Tibial nerve (tissue), 4 donors: ENCODE measurements around the gene TRAK1. TPM values are rescaled to one million over a fixed set of nuclear protein-coding genes. Genes with fewer than 3 reads are reported as not detected.

Experiments
- DNase-seq, 2 donors: peaks; one replicate each; pipeline ENCODE4 v3.0.0-alpha.2; 2019; ENCODE audit warnings: low spot score in 2 of 2
- H3K27ac ChIP-seq, 4 donors: fragments of 200-600 bp; sonication (generic) in 3 of 4; one replicate each; pipeline ENCODE4 v1.5.1; 2017 to 2019; ENCODE audit warnings: mild to moderate bottlenecking in 1 of 4
- H3K27me3 ChIP-seq, 2 donors: fragments of 200-600 bp; sonication (generic) in 1 of 2; one replicate each; pipeline versions ENCODE4 v1.5.1 to v1.6.0; 2017 to 2019
- H3K36me3 ChIP-seq, 3 donors: fragments of 200-600 bp; sonication (generic); one replicate each; pipeline ENCODE4 v1.5.1; 2018 to 2019
- H3K4me1 ChIP-seq, 4 donors: fragments of 200-600 bp; sonication (generic) in 3 of 4; one replicate each; pipeline ENCODE4 v1.5.1; 2017 to 2019
- H3K4me3 ChIP-seq, 4 donors: fragments of 200-600 bp; sonication (generic) in 3 of 4; one replicate each; pipeline ENCODE4 v1.5.1; 2017 to 2019; ENCODE audit warnings: mild to moderate bottlenecking in 1 of 4, moderate library complexity in 1 of 4
- H3K9me3 ChIP-seq, 4 donors: fragments of 200-600 bp; sonication (generic) in 3 of 4; one replicate each; pipeline ENCODE4 v1.5.1; 2017 to 2019
- CTCF ChIP-seq, 5 experiments: fragments of 200-600 bp in 3 of 5; fragments of 450-650 bp in 2 of 5; sonication (generic) in 3 of 5; IDR thresholded peaks; one replicate each; pipeline ENCODE4 v1.5.1; 2016 to 2019; ENCODE audit warnings: antibody characterized with exemption in 5 of 5, mild to moderate bottlenecking in 3 of 5, moderate library complexity in 2 of 5
- EP300 ChIP-seq, 2 donors: sonication (generic); formaldehyde crosslinking; IDR thresholded peaks; one replicate each; pipeline ENCODE4 v1.6.1; 2017; ENCODE audit warnings: antibody characterized with exemption in 2 of 2, mild to moderate bottlenecking in 1 of 2
- POLR2A ChIP-seq, 2 donors: fragments of 450-650 bp; IDR thresholded peaks; one replicate each; pipeline ENCODE4 v1.6.1; 2017; ENCODE audit warnings: antibody characterized with exemption in 2 of 2, mild to moderate bottlenecking in 2 of 2, moderate library complexity in 2 of 2
- WGBS, 2 donors: methylation state at CpG; one replicate each; pipeline ENCODE4 v1.1.5; 2018; 5-methylcytosine and 5-hydroxymethylcytosine counted together
- total RNA-seq, 4 donors: library from RNA; depleted of rRNA; stranded (reverse); fragments of >200 nt; gene quantifications; one replicate each; pipeline ENCODE4 v1.1.0, GENCODE V29; 2016

The TRAK1 gene
- total RNA-seq, 4 donors from 2014 or later: 28.6 to 68.1 (median 35.5) TPM

GRCh38 chr3:42164656-42165055 is 73.5 kb downstream of the TRAK1 start:
- Histone ChIP-seq H3K4me1 (peaks cover 0 to 50% (median 26%) of the 10 kb centered on the region in 4 donors), H3K27ac (no peak overlapping the region)
- 67 to 88% methylated on average over 2 of the region's 2 CpGs for WGBS, 2 donors

GRCh38 chr3:42165211-42165610 is 74.1 kb downstream of the TRAK1 start:
- H3K4me3 ChIP-seq: no peak overlapping the region
- no peaks in the 10 kb centered on the region for H3K36me3 ChIP-seq
- H3K27ac ChIP-seq: no peak overlapping the region
- TF ChIP-seq EP300 (IDR thresholded peaks at IDR 0.05): no peak
- TF ChIP-seq POLR2A (IDR thresholded peaks at IDR 0.05): no peak
- TF ChIP-seq CTCF (IDR thresholded peaks at IDR 0.05): no peak
- H3K27me3 ChIP-seq: no peaks in the 10 kb centered on the region
- H3K9me3 ChIP-seq: no peaks in the 10 kb centered on the region
- whole genome bisulfite sequencing, 2 donors: 82 to 85% methylated on average over 4 of the region's 4 CpGs
- no peak for DNase-seq
- peaks cover 0 to 49% (median 21%) of the 10 kb centered on the region in 4 donors for H3K4me1 ChIP-seq

More at GRCh38 chr3:42164656-42165055, 73.5 kb downstream of the TRAK1 start:
- no peak for TF ChIP-seq EP300 (IDR thresholded peaks at IDR 0.05)
- TF ChIP-seq POLR2A (IDR thresholded peaks at IDR 0.05): no peak
- no peak for TF ChIP-seq CTCF (IDR thresholded peaks at IDR 0.05)
- DNase-seq: no peak
- H3K36me3 ChIP-seq: no peaks in the 10 kb centered on the region
- H3K4me3 ChIP-seq: no peak overlapping the region
- no peaks in the 10 kb centered on the region for H3K27me3 ChIP-seq
- H3K9me3 ChIP-seq: no peaks in the 10 kb centered on the region

GRCh38 chr3:42166214-42166613 is 75.1 kb downstream of the TRAK1 start:
- no peaks in the 10 kb centered on the region for H3K36me3 ChIP-seq
- no peaks in the 10 kb centered on the region for H3K9me3 ChIP-seq
- DNase-seq: no peak
- TF ChIP-seq CTCF (IDR thresholded peaks at IDR 0.05) (no peak), POLR2A (IDR thresholded peaks at IDR 0.05) (no peak), EP300 (IDR thresholded peaks at IDR 0.05) (no peak)
- H3K4me1 ChIP-seq: peaks cover 0 to 41% (median 16%) of the 10 kb centered on the region in 4 donors
- no peak overlapping the region for H3K4me3 ChIP-seq
- no peak overlapping the region for H3K27ac ChIP-seq
- whole genome bisulfite sequencing, 2 donors: 81 to 83% methylated on average over 3 of the region's 3 CpGs
- no peaks in the 10 kb centered on the region for H3K27me3 ChIP-seq

GRCh38 chr3:42166662-42167300 is 75.6 kb downstream of the TRAK1 start:
- TF ChIP-seq CTCF (IDR thresholded peaks at IDR 0.05) (no peak), EP300 (IDR thresholded peaks at IDR 0.05) (no peak), POLR2A (IDR thresholded peaks at IDR 0.05) (no peak)
- Histone ChIP-seq H3K36me3 (no peaks in the 10 kb centered on the region), H3K27me3 (no peaks in the 10 kb centered on the region), H3K9me3 (no peaks in the 10 kb centered on the region), H3K4me3 (no peak overlapping the region), H3K4me1 (peaks cover 0 to 41% (median 17%) of the 10 kb centered on the region in 4 donors), H3K27ac (no peak overlapping the region)
- no peak for DNase-seq
- 70 to 85% methylated on average over 11 of the region's 11 CpGs for WGBS, 2 donors

GRCh38 chr3:42169579-42170120 is 78.5 kb downstream of the TRAK1 start:
- no peak overlapping the region for H3K4me3 ChIP-seq
- 82 to 89% methylated on average over 7 of the region's 7 CpGs for whole genome bisulfite sequencing, 2 donors
- H3K36me3 ChIP-seq: no peaks in the 10 kb centered on the region
- no peaks in the 10 kb centered on the region for H3K27me3 ChIP-seq
- no peak overlapping the region for H3K27ac ChIP-seq
- H3K9me3 ChIP-seq: no peaks in the 10 kb centered on the region
- no peak for TF ChIP-seq EP300 (IDR thresholded peaks at IDR 0.05)
- TF ChIP-seq POLR2A (IDR thresholded peaks at IDR 0.05): no peak
- TF ChIP-seq CTCF (IDR thresholded peaks at IDR 0.05): no peak
- H3K4me1 ChIP-seq: peaks cover 0 to 48% (median 12%) of the 10 kb centered on the region in 4 donors
- DNase-seq: no peak
